Stimulated activated CD4-positive, alpha-beta T cell treated with anti-CD3 and anti-CD28 coated beads, Interleukin-2, amount 100 ng/mL, for 48 hours (primary cell): ENCODE data around the gene H1-8.
A peak's percentile ranks its signal among the peaks of the same experiment; 100 is the strongest.
"Not testable (repeated sequence)": the region's sequence is repeated elsewhere in the genome, so short reads cannot be mapped to it uniquely, and the experiment has no call there.

Experiments
- DNase-seq, 2 donors: peaks; one replicate each; pipeline ENCODE4 v3.0.0-alpha.2; 2020

Gene H1-8

DNA sequence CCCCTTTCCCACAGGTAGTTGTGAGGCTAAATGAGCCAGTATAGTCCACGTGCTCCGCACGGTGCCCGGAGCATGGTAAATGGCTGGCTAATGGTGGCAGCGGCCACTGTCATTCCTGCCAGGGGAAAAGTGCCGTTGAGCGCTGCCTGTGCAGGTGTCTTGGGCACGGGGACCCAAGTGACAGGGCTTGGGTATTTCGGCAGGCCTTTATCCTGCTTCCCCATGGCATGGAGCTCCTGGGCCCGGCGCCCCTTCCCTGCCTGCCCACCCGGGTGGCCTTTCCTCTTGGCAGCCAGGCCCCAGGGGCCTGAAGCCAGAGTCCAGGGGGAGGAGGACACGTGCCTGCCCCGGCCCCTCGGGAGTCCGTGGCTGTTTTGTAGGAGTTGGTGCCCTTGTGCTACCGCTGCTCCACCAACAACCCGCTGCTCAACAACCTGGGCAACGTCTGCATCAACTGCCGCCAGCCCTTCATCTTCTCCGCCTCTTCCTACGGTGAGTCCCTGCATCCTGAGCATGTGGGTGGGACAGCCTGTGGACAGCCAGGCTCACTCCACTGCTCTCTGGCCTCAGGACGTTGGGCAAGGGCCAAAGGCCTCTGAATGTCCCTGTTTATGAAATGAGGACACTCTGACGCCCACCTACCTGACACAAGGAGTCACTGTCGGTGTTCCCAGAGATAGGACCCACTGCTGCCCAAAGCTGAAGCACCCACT, 27.7 kb upstream of the H1-8 start:
- not testable (repeated sequence) for DNase-seq

- not testable (repeated sequence) for DNase-seq
Observed at GRCh38 chr3:129515821-129516432, 27.0 kb upstream of the H1-8 start.

DNA sequence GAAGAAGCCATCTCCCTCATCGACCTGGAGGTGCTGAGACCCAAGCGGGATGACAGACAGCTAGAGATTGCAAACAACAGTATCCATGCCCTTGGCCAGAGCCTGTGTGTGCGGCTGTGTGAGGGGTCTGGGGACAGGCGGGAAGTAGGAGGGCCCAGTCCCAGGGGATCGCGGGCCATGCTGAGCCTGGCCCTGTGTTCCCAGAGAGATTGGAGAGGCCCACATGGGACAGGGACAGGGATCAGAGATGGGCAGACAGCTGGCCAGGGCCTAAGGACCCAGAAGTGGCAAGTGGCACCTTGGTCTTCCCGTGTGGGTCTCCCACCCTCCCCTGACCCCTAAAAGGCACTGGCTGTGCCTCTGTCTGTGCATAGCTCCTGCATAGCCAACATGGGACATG, 25.5 kb upstream of the H1-8 start:
- DNase-seq: no peak

DNA sequence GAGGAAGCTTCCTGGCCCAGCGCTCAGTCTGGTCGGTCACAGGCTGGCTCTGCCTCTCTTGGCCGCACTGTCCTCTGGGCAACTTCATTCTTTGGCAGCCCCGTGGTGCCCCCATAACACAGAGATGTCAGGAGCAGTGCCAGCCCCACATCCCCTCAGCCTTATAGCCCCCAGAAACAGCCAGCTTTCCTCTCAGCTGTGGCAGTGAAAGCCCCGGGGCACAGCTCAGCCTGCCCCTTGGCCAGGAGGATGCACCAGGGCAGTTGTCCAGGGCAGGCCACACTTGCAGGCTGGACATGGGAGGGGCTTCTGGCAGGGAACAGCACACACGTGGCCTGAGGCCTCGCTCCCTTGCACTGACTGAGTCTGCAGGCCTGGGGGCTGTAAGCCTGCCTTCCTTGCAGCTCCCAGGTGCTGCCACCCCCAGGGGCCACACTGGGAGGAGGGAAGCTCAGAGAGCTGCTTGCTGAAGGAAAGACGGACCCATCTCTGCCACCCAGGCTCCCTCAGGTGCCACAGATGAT, 24.9 kb upstream of the H1-8 start:
- DNase-seq: no peak

DNA sequence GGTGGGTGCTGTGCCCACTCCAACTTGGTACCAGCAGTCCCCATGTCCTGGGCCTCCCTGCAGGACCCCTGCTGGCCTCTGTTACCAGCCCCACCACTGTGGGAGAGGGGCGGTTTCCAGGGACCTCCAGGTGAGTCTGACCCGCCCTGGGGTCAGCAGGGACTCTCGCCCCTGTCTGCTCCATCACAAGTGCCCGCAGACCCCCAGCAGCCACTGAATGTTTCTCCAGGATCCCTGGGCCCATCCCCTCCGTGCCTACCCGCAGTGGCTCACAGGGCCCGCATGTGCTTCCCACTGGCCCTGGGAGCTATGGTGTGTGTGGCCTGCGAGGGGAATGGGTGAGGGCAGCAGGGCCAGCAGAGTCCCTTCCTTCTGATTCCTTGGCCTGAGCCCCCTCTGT, 24.4 kb upstream of the H1-8 start:
- DNase-seq: no peak

DNA sequence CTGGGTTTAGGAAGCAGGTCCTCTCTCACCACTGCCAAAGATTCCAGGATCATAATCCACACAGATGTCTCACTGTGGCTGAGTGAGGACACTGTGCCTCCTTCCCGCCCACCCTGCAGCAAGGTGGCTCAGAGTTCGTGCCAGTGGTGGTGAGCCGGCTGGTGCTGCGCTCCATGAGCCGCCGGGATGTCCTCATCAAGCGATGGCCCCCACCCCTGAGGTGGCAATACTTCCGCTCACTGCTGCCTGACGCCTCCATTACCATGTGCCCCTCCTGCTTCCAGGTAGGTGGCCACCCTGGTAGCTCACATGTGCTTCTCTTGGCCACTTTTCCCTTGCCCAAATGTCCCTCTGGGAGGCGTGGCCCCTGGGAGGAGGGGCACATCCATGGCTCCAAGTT, 23.5 kb upstream of the H1-8 start:
- no peak for DNase-seq

DNA sequence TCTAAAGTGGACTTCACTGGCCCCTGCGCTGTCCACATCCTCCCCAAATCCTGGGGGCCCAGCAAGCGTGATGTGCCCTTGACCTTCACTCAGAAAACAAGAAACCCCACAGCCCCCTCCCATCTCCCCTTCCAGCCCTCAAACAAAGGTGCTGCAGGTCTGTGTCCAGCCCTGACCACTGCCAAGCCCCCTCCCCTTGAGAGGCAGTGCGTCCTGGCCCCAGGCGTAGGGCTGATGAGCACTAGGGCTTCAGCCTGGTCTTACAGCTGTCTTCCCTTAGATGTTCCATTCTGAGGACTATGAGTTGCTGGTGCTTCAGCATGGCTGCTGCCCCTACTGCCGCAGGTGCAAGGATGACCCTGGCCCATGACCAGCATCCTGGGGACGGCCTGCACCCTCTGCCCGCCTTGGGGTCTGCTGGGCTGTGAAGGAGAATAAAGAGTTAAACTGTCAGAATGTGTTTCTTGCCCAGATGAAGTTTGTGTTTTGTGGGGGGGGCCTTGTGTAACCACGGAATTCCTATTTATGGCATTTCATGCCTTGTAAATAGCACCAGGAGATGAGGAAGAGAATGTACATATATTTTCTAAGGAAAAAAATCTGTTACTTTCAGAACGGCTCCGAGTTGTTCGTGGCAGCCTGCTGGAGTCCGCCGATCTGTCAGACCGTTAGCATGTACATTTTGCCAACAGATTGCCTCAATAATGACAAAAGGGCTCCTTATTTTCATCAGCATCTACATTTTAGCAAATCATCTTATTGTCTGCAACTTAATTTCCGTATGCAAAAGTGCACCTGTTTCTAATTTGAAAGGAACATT, 22.9 kb upstream of the H1-8 start:
- no peak for DNase-seq

DNA sequence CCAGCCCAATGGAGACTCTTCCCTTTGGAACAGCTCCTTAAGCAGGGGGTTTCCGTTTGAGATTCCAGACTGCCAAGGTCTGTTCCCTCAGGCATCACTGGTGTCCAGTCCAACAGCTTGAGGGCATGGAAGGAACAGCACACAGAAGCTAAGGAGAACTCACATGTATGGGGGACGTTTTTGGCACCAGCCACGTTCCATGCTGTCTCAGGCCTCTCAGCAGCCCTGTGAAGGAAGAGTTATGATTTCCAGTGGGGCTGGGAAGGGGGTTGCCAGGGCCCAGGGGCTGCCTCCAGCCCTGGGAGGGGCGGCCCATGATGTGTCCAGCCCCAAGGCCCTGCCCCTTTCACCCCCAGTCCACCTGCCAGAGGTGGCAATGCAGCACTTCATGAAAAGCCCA, 22.0 kb upstream of the H1-8 start:
- no peak for DNase-seq

- no peak for DNase-seq
Observed at GRCh38 chr3:129521611-129522010, 21.4 kb upstream of the H1-8 start.

DNA sequence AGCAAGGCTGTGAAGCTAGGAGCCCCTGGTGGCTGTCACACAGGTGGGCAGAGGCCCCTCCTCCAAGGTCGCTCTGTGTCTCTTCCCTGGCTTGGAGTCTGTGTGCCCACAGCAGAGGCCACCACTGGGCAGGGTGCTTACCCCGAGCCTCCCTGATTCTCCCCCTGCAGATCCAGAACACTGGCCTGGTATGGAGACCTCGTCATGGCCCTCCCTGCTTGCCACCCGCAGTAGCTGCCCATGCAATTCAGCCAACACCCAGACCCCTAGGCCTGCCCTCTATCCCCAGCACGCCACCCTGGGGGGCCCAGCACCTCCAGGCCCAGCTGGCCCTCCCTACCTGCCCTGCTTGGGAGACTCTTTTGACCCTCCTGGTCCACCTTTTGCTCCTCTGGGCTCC, 20.0 kb upstream of the H1-8 start:
- DNase-seq: no peak

- no peak for DNase-seq
Observed at GRCh38 chr3:129524081-129524480, 18.9 kb upstream of the H1-8 start.

GRCh38 chr3:129525341-129525968, 17.5 kb upstream of the H1-8 start:
- DNase-seq: peak in 1 of 2 donors; percentile 5

- DNase-seq: no peak
Observed at GRCh38 chr3:129526121-129526900, 16.7 kb upstream of the H1-8 start.

DNA sequence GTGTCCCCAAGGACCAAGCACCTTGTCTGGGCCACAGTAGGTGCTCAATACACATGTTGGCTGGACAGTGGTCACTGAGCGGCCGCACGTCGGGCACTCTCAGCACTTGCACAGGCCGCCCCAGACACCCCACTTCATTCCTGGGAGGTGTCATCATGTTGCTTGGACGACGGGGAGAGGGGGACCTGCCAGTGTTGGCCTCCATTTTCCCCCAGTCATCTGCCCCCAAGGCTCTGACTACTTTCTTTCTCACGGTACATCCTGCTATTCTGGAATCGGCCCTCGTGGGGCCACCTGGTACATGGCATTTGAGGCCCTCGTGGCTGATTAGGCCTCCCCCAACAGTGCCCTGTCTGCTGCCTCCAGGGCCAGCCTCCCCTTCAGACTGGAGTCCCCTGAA, 15.7 kb upstream of the H1-8 start:
- DNase-seq: no peak

DNA sequence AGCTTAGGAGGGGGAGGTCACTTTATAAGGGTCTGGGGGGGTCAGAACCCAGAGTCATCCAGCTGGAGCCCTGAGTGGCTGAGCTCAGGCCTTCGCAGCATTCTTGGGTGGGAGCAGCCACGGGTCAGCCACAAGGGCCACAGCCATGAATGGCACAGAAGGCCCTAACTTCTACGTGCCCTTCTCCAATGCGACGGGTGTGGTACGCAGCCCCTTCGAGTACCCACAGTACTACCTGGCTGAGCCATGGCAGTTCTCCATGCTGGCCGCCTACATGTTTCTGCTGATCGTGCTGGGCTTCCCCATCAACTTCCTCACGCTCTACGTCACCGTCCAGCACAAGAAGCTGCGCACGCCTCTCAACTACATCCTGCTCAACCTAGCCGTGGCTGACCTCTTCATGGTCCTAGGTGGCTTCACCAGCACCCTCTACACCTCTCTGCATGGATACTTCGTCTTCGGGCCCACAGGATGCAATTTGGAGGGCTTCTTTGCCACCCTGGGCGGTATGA, 14.3 kb upstream of the H1-8 start, which contains the start of gene RHO:
Gene RHO (plus strand): TSS at position 51 of the 512 bp plus-strand sequence. CDS start 95 bp downstream, at position 146.
- DNase-seq: no peak

GRCh38 chr3:129529436-129530210, 13.4 kb upstream of the H1-8 start:
- DNase-seq: no peak

DNA sequence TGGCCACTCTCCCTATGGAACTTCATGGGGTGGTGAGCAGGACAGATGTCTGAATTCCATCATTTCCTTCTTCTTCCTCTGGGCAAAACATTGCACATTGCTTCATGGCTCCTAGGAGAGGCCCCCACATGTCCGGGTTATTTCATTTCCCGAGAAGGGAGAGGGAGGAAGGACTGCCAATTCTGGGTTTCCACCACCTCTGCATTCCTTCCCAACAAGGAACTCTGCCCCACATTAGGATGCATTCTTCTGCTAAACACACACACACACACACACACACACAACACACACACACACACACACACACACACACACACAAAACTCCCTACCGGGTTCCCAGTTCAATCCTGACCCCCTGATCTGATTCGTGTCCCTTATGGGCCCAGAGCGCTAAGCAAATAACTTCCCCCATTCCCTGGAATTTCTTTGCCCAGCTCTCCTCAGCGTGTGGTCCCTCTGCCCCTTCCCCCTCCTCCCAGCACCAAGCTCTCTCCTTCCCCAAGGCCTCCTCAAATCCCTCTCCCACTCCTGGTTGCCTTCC, 12.7 kb upstream of the H1-8 start:
- no peak for DNase-seq

DNA sequence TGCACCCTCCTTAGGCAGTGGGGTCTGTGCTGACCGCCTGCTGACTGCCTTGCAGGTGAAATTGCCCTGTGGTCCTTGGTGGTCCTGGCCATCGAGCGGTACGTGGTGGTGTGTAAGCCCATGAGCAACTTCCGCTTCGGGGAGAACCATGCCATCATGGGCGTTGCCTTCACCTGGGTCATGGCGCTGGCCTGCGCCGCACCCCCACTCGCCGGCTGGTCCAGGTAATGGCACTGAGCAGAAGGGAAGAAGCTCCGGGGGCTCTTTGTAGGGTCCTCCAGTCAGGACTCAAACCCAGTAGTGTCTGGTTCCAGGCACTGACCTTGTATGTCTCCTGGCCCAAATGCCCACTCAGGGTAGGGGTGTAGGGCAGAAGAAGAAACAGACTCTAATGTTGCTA, 12.2 kb upstream of the H1-8 start:
- no peak for DNase-seq

GRCh38 chr3:129531699-129532098, 11.3 kb upstream of the H1-8 start:
- no peak for DNase-seq

DNA sequence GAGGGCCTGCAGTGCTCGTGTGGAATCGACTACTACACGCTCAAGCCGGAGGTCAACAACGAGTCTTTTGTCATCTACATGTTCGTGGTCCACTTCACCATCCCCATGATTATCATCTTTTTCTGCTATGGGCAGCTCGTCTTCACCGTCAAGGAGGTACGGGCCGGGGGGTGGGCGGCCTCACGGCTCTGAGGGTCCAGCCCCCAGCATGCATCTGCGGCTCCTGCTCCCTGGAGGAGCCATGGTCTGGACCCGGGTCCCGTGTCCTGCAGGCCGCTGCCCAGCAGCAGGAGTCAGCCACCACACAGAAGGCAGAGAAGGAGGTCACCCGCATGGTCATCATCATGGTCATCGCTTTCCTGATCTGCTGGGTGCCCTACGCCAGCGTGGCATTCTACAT, 10.7 kb upstream of the H1-8 start:
- no peak for DNase-seq

DNA sequence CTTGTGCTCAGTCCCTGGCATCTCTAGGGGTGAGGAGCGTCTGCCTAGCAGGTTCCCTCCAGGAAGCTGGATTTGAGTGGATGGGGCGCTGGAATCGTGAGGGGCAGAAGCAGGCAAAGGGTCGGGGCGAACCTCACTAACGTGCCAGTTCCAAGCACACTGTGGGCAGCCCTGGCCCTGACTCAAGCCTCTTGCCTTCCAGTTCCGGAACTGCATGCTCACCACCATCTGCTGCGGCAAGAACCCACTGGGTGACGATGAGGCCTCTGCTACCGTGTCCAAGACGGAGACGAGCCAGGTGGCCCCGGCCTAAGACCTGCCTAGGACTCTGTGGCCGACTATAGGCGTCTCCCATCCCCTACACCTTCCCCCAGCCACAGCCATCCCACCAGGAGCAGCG, 9.6 kb upstream of the H1-8 start:
- no peak for DNase-seq
